H1 (cell line): ENCODE data around the gene STIL. TPM values are rescaled to one million over a fixed set of nuclear protein-coding genes. Genes with fewer than 3 reads are reported as not detected.

Experiments
- SUZ12 ChIP-seq: fragments of 200-600 bp; sonication (generic); IDR thresholded peaks from 2 replicates; pipeline ENCODE4 v1.6.1; 2012; ENCODE audit warnings: mild to moderate bottlenecking, inconsistent platforms, low read length, moderate library complexity, mixed read lengths
- polyA plus RNA-seq, 7 experiments: library from polyadenylated mRNA; depleted of rRNA in 3 of 7; stranded (reverse) in 5 of 7; unstranded in 2 of 7; fragments of >200 nt in 5 of 7; fragments of 200-250 nt in 2 of 7; gene quantifications; 1 replicate in 5 of 7; 2 replicates in 1 of 7; 4 replicates in 1 of 7; pipeline versions ENCODE4 v1.2.1 to v1.2.3, GENCODE V29; 2011 to 2013; ENCODE audit warnings: missing spikeins in 2 of 7, mixed read lengths in 2 of 7
- total RNA-seq: library from RNA; stranded (reverse); fragmentation: NEBNext Ultra II Directional; extraction: Animal tissue kit (Norgen Biotek cat#: 25700); gene quantifications from 2 replicates; pipeline ENCODE4 v1.2.1, GENCODE V29; 2021

The STIL gene
- total and polyA plus RNA-seq, 2 of the 8 experiments (the other 6 are each of a cell fraction or from before 2014, with no cell fraction given), result 13.6 to 25.1 TPM

- no peak for TF ChIP-seq SUZ12
These were observed 33.8 kb downstream of the STIL start (continued) for GRCh38 chr1:47280142-47280541.
